Ecto neural progenitor cell (in vitro differentiated cells): ENCODE measurements around the gene PCDH15.

Experiments used
- DNase-seq: peaks from one replicate; pipeline ENCODE4 v3.0.0-alpha.2; 2018; ENCODE audit warnings: low spot score

The PCDH15 gene

GRCh38 chr10:54130394-54130793, 670.6 kb downstream of the PCDH15 start:
- no peak for DNase-seq

GRCh38 chr10:54125098-54125747, 675.8 kb downstream of the PCDH15 start:
- no peak for DNase-seq

- DNase-seq = no peak
These were observed 676.7 kb downstream of the PCDH15 start for GRCh38 chr10:54124209-54124885.

- DNase-seq = no peak
These were observed 680.2 kb downstream of the PCDH15 start for GRCh38 chr10:54120806-54121205.

DNA sequence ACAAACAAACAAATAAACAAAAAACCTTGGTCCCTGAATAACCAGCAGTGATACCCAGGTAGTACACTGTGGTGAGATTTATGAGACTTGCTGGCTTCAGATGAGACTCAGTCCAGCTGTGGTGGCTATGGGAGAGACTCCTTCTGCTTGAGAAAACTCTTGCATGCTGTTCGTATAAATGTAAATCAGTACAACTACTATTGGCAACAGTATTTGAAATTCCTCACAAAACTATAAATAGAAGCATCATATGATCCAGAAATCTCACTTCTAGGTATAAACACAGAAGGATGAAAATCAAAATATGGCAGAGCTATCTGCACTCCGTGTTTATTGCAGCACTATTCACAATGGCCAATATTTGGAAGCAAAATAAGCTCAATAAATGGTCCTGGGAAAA, 692.1 kb downstream of the PCDH15 start:
- DNase-seq = no peak

- DNase-seq = no peak
These were observed 704.1 kb downstream of the PCDH15 start for GRCh38 chr10:54096892-54097291.

GRCh38 chr10:54094321-54094720, 706.7 kb downstream of the PCDH15 start:
- DNase-seq = no peak

GRCh38 chr10:54091237-54091636, 709.8 kb downstream of the PCDH15 start:
- no peak for DNase-seq

GRCh38 chr10:54081950-54082349, 719.1 kb downstream of the PCDH15 start:
- DNase-seq = no peak

DNA sequence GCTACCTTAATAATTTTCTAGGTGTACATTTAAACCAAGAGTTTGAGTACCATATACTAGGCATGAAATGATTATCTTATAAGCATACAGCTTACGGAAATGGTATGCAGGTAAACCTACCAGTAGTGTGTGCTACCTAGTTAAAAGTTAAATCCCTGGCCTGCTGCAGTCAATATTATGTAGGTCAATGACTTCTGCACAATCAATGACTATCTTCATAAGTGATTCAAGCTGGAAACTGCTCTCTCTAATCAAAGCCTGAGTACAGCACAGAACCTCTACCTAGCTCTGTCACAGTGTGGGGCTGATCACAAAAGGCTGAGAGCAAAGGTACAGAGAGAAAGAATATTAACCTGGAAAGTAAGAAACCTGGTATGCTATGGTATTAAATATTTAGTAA, 733.7 kb downstream of the PCDH15 start:
- DNase-seq = no peak

DNA sequence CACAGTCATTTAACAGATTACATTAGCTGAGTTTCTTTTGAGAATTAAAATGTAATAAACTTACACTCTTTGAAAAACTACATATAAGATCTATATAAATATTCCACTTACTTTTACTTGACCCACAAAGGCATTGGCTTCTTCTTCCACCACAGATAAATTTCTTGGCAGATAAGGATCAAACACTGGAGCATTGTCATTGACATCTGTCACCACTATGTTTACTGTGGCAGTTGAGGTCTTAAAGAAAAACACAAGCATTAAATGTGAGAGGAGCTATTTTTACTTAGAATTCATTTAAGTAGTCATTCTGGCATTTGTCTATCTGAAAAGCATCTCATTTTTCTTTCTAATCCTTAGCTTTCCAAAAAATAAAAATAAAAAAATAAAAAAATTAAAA, 734.4 kb downstream of the PCDH15 start:
- DNase-seq = no peak

- no peak for DNase-seq
These were observed 735.9 kb downstream of the PCDH15 start for GRCh38 chr10:54065106-54065505.

- DNase-seq = no peak
These were observed 736.8 kb downstream of the PCDH15 start for GRCh38 chr10:54064215-54064614.

DNA sequence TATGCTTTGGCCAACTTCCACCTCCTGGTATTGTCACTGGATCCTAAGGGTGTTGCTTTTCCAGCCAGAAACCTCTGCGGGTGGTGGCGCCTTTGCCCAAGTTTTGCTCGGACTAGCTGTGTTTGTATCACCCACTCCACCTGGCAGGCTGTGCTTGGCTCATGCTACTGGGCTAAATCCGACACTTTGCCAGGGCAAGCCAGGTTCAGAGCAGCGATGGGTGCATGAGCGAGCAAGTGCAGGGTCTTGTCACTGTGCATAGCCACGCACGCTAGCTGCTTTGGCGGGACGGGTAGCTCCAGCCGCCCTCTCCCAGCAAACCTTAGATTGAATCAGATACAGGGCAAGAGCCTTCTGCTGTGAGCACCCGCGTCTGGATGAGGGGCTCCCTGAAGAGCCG, 737.5 kb downstream of the PCDH15 start:
- DNase-seq = no peak

DNA sequence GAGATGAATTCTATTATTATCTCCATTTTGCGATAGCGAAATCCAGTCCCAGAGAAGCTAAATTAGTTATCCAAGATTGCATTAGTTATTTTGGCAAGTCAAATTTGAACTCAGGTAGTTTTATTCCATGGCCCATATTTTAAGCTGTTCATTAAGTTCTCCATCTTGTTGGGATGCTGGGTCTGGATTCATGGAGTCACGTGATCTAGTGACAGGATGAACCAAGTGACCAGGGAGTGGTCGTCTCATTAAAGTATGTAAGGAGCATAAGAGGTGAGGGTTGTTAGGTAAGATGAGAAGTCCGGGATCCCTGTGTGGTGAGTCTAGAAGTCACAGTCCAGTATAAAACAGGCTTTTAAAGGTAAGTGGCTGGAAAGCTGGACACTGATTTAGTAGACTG, 740.5 kb downstream of the PCDH15 start:
- no peak for DNase-seq

DNA sequence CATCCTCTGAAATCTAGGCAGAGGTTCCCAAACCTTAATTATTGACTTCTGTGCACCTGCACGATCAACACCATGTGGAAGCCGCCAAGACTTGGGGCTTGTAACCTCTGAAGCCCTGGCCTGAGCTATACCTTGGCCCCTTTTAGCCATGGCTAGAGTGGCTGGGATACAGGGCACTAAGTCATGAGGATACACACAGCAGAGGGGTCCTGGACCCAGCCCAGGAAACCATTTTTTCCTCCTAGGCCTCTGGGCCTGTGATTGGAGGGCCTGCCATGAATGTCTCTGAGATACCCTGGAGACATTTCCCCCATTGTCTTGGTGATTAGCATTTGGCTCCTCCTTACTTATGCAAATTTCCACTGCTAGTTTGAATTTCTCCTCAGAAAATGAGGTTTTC, 743.7 kb downstream of the PCDH15 start:
- no peak for DNase-seq

DNA sequence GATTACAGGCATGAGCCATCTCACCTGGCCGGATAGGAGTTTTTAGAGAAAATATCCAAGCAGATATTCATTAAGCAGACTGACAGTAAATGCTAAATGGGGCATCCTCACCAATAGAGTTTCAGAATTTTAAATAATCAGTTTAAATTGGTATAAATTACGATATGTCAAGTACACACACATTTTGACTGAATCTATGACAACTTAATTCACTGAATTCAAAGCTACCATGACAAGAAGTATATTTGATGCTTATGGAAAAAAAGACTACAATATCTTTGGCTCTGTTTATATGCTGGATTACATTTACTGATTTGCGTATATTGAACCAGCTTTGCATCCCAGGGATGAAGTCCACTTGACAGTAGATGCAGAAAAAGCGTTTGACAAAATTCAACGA, 774.7 kb downstream of the PCDH15 start:
- no peak for DNase-seq

DNA sequence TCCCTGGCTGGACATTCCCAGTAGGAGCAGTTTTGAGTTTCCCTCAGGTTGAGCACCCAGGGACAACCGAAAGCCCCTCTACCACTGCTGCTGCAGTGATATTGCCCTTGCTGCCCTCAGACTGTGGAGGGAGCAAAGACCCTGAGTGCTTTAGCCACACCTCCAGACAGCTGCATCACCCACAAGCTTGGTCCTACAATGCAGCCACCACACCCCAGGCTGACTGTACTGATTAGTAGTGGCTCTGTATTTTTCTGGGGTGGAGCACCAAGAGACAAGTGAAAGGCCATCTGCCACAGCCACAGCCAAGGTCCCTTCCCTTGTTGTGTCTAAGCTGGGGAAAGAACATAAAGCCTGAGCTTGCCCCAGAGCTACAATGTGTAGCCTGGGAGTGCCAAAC, 789.9 kb downstream of the PCDH15 start:
- no peak for DNase-seq

DNA sequence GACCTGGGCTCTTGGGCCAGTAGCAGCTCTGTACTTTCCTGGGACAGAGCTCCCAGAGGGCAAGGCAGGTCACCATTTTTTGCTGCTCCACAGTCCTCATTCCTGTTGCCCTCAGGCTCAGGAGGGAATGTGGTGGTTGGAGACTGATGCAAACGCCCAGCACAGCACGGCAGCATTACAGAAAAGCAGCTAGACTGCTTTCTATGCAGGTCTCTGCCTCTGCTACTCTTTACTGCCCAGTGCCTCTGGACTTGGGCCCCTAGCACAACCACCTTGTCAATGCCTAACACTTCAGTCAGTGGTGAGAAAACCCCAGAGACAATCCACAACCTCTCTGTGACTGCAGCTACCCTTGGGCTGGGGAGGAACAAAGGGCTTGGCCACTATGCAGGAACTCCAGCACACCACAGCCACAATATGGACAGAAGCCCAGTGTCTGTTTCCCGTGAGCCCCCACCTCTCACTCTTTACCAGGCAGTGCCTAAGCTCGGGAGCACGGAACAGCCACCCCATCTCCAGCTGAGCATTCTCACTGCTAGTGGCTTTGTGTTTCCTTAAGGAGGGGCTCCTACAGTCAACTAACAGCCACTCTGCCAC, 790.6 kb downstream of the PCDH15 start:
- no peak for DNase-seq

DNA sequence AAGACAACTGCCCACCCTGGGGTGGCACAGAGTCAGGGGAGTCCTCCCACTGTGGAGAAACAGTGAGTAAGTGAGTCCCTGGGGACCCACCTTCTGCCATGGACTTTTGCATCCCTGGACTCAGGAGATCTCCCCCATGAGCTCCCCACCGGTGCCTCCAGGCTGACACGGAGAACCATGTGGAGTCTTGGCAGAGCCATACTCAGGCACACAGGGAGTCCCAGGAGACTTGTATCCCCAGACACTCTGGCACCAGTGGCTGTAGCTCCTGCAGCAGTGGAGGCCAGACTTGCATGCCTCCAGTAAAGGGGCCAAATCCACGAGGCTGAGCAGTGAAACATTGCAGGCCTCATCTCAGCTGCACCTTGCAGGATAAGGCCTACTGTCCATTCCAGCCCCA, 791.4 kb downstream of the PCDH15 start:
- no peak for DNase-seq

GRCh38 chr10:54002077-54002476, 799.0 kb downstream of the PCDH15 start:
- DNase-seq = no peak

DNA sequence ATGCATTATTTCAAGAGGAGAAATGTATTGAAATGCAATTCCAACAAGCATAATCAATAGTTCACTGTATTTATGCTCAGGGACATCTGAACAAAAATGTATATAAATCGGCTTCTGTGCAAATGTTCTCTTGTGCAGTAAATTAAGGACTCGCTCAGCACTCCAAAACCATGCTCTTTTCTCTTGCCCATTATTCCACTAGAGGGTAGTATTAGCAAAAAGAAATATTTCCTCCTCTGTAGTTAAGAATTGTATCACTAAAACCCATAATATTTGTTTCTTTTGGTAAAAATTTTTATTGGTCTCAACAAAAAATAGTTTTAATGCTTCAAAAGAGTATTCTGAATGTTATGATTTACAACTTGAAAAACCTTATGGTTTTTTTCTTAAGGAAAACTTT, 803.1 kb downstream of the PCDH15 start:
- no peak for DNase-seq

- no peak for DNase-seq
These were observed 810.2 kb downstream of the PCDH15 start for GRCh38 chr10:53990799-53991238.

DNA sequence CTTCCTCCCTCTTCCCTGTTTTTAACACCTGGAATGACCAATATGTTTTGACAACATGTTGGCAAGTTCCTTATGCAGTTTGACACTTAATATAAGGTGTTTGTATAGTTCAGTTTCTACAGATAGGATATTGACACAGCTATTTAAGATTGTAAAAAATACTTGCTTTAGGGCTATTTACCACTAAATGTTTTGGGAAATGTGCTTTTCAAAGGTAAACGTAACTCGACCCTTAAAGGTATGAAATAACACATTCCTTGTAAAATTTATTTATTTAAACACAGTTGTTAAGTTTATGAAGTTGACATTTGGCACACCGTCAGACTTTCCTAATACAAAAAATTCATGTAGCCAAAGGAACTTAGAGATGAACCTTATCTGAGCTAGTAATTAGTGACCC, 817.6 kb downstream of the PCDH15 start:
- no peak for DNase-seq
